GM21529 (cell line): ENCODE results near the gene DNPEP.
"Not testable (repeated sequence)": the region's sequence is repeated elsewhere in the genome, so short reads cannot be mapped to it uniquely, and the experiment has no call there.

Source experiments
- ATAC-seq: cut with Tn5 transposase; IDR thresholded peaks from one replicate; pipeline ENCODE4 v1.9.1; 2021; ENCODE audit not compliant: unreplicated experiment

DNPEP gene

GRCh38 chr2:219402665-219403515 lies 15.2 kb upstream of the DNPEP start:
- peak; percentile 96 for ATAC-seq

DNA sequence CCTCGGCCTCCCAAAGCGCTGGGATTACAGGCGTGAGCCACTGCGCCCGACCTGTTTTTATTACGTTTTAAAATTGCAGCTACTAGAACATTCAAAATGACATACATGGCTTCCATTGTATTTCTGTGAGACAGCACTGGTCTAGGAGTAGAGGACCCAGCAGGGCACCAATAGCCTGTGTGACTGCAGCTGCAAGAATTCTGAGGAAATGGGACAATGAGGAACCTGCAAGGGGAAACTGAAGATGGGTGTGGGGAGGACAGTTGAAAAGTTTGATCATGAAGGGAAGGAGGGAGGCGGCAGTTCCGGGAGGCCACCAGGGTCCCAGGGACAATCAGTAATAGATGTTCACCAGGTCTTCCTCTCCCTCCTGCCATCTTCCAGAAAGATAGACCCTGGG lies 13.9 kb upstream of the DNPEP start:
- no peak for ATAC-seq

DNA sequence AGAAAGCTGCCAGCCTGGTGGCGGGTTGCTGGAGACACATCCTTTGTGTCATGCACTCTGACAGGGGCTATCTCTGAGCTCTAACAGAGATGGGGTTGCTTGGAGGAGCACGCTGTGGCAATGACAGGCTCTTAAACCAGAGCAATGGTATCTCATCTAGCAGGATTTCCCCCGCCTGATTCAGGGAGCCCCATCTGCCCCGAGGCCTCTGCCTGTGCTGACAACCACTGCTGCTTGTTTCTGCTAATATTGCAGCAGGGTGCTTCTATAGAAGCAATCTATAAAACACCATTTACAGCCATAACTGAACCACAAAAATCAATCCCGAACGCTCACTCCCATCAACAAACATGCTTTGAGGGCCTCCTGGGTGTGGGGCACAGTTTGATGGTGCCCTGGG lies 12.8 kb upstream of the DNPEP start:
- no peak for ATAC-seq

GRCh38 chr2:219399716-219400478 lies 12.2 kb upstream of the DNPEP start:
- no peak for ATAC-seq

GRCh38 chr2:219398721-219399363 lies 11.1 kb upstream of the DNPEP start:
- ATAC-seq = no peak

DNA sequence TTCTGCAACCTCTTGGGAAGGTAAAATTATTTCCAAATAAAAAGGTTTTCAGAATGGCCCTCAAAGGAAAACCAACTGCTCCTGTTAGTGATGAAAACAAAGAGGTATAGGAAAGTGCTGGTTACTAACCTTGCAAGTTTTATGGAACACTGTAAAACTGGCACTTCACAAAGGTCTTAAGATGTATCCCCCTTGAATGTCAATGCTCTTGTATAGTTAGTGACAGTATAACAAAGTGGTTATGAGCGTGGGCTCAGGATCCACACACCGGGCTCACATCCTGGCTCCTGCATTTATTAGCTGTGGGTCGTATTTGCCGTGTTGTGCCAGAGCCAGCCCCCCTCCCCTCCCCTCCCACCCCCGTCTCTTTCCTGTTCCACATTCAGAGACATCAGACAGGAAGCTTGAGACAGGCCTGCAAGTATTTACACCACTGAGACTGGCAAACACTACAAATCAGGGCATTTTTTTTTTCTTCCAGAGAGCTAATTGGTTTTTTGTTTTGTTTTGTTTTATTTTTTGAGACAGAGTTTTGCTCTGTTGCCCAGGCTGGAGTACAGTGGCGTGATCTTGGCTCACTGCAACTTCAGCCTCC lies 9.2 kb upstream of the DNPEP start:
- ATAC-seq = no peak

- no peak for ATAC-seq
These were observed 7.9 kb upstream of the DNPEP start for GRCh38 chr2:219395609-219396008.

DNA sequence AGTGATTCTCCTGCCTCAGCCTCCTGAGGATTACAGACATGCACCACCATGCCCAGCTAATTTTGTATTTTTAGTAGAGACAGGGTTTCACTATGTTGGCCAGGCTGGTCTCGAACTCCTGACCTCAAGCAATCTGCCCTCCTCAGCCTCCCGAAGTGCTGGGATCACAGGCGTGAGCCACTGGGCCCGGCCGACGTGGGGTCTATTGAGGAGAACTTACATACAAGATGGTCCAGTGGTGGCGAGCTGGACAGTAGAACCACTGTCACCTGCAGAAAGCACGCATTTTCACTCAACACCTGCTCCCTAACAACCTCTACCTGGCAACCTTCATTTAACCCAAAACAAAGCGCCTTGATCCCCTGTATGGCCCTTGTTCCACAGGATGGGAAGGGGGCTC lies 7.3 kb upstream of the DNPEP start:
- ATAC-seq = not testable (repeated sequence)

GRCh38 chr2:219392754-219393153 lies 5.0 kb upstream of the DNPEP start:
- ATAC-seq = no peak

- no peak for ATAC-seq
These were observed 1.1 kb upstream of the DNPEP start for GRCh38 chr2:219388907-219389156.

DNA sequence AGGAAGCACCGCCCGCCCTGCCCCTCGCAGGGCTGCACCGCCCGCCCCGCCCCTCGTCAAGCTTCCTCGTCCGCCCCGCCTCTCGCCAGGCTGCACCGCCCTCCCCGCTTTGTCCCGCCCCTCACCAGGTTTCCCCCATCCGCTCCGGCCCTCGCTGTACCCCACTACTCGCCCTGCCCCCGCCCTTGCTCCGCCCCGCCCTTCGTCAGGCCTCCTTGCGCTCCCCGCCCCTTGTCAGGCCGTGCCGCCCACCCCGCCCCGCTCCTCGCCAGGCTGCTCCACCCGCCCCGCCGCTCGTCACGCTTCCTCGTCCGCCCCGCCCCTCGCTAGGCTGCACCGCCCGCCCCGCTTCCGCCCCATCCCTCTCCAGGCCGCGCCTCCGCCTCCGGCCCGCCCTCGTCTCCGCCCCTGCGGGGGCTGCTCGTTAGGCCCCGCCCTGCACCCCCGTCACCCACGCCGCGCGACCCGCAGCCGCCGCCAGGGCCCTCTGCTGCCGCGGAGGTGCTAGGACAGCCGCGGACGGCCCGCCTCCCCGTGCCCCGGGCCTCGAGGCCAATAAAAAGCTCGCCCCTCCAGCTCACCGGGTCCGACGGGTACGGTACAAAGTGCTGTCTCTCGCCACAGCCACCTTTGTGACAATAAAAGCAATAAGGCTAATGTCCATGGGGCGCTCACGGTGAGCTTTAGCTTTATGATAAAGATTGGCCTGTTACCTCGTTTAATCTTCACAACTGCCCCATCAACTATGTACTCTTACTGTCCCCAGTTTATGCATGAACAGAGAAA lies 602 bp upstream of the DNPEP start:
- peak; percentile 83 for ATAC-seq

DNA sequence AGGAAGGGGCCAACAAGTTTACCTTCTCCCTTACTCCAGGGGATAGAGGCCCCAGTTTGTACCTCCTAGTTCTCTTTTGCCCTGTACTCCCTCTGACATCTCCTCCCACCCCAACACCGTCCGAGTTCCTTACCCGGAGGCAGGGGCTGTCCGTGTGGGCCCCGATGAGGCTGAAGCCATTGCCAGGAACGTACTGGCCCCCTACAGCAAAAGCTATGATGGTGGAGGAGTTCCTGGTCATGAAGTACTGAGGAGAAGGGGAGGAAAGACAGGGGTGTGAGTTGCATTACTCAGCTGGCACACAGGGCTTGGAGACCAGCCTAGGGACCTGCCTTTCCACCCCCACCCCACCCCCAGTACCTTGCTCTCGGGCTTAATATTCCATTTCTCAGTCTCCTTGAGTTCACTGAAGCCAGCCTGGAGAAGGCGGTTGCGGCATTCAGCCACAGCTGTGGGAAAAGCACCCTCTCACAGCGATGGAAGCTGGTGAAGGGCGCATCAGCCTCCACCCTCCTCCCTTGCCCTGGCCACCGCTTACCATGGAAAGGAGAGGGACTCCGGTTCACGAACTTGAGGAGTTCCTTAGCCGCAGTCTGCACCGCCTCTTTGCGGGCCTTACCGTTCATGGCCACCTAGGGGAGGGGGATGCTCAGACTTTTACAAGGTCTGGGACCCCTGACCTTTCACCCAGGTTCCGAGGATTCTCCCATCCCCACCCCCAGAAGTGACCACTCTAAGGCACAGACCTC lies 1.0 kb downstream of the DNPEP start:
- ATAC-seq = no peak

GRCh38 chr2:219385958-219386520 lies 1.7 kb downstream of the DNPEP start:
- no peak for ATAC-seq

DNA sequence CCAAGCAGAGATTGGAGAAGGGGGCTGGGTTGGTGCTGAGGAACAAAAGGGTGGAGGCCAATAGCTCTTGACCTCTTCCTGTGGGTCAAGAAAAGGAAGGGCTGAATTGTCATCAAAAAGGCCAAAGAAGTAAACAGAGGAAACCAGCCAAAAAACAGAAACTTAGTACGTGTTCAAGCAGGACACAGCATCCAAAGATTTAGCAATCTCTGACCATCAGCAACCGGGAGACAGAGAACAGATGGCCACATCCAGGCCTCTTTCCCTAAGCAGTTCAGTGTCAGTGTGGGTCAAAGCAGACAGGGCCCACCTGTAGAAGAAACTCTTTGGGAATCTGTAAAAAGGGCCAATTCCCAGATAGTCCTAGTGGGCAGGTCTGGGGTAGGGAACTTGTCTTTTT lies 2.9 kb downstream of the DNPEP start:
- ATAC-seq = no peak

- ATAC-seq = no peak
These were observed 3.5 kb downstream of the DNPEP start for GRCh38 chr2:219384083-219384713.

GRCh38 chr2:219381448-219381847 lies 6.3 kb downstream of the DNPEP start:
- ATAC-seq = no peak

DNA sequence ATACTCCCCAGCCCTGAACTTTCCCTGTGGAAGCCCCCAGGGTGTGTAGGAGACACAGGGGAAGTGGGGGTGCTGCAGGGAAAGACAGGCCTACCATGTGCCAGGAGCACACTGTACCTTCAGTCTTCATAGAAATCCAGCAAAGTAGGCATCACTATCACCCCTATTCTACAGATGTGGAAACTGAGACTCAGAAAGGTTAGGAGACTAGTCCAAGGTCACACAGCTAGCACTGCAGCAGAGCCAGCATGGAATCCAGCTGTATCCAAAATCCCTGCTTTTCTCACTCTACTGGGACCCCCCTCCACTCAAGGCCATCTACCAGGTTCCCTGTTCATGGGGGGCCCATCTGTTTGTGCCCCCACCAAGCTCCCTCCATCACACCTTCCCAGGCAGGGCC lies 6.8 kb downstream of the DNPEP start:
- ATAC-seq = no peak

- ATAC-seq = no peak
These were observed 9.4 kb downstream of the DNPEP start for GRCh38 chr2:219378163-219378851.

GRCh38 chr2:219369447-219369861 lies 18.3 kb downstream of the DNPEP start:
- ATAC-seq = no peak
